HCT116 (cell line): ENCODE data around the gene DPEP3.

ENCODE experiments used
- CEBPB ChIP-seq: IDR thresholded peaks from 2 replicates; pipeline ENCODE4 v1.6.1; 2012; ENCODE audit warnings: low read depth
- CTCF ChIP-seq, 3 experiments: fragments of 200-600 bp in 1 of 3; sonication (generic) in 1 of 3; IDR thresholded peaks in 2 of 3; conservative IDR thresholded peaks in 1 of 3; 2 replicates each; pipeline ENCODE4 v1.5.1; 2012 to 2017; ENCODE audit warnings: low read depth in 2 of 3, low read length in 2 of 3, antibody characterized with exemption in 1 of 3, borderline replicate concordance in 1 of 3, control low read depth in 1 of 3, mild to moderate bottlenecking in 1 of 3, mixed read lengths in 1 of 3, mixed run types in 1 of 3, moderate library complexity in 1 of 3; ENCODE audit not compliant: insufficient read depth in 1 of 3
- EZH2 ChIP-seq: fragments of 200-600 bp; sonication (generic); IDR thresholded peaks from 2 replicates; pipeline ENCODE4 v1.6.1; 2017; ENCODE audit warnings: antibody characterized with exemption, mixed run types
- EZH2phosphoT487 ChIP-seq: fragments of 200-600 bp; IDR thresholded peaks from 2 replicates; pipeline ENCODE4 v1.6.1; 2018; ENCODE audit warnings: antibody characterized with exemption, borderline replicate concordance
- JUND ChIP-seq: IDR thresholded peaks from 2 replicates; pipeline ENCODE4 v1.6.1; 2012
- POLR2A ChIP-seq: IDR thresholded peaks from 2 replicates; pipeline ENCODE4 v1.7.0; 2011; ENCODE audit warnings: borderline replicate concordance; ENCODE audit not compliant: insufficient read depth, insufficient read length; ENCODE audit errors: extremely low read depth
- RAD21 ChIP-seq: IDR thresholded peaks from 2 replicates; pipeline ENCODE4 v1.6.1; 2012; ENCODE audit warnings: low read depth, mild to moderate bottlenecking
- REST ChIP-seq: IDR thresholded peaks from 2 replicates; pipeline ENCODE4 v1.6.1; 2012; ENCODE audit warnings: low read depth
- SP1 ChIP-seq: IDR thresholded peaks from 2 replicates; pipeline ENCODE4 v1.6.1; 2012; ENCODE audit warnings: low read depth
- TCF7L2 ChIP-seq: IDR thresholded peaks from 2 replicates; pipeline ENCODE4 v1.7.0; 2011; ENCODE audit warnings: borderline replicate concordance, inconsistent platforms; ENCODE audit not compliant: insufficient read depth, insufficient read length; ENCODE audit errors: extremely low read depth
- ZNF274 ChIP-seq: fragments of 200-500 bp; sonication (Bioruptor generic); IDR thresholded peaks from 2 replicates; pipeline ENCODE4 v1.6.1; 2014; ENCODE audit warnings: mild to moderate bottlenecking, low read depth, low read length, inconsistent platforms

- no peak for TF ChIP-seq EZH2
- TF ChIP-seq POLR2A: no peak
- TF ChIP-seq TCF7L2: no peak
- TF ChIP-seq SP1: no peak
- TF ChIP-seq CTCF (IDR thresholded peaks at IDR 0.05 in 2 of 3, conservative IDR thresholded peaks at IDR 0.05 in 1 of 3; ENCODE audit: borderline replicate concordance in 1 of 3, insufficient read depth in 1 of 3, low read depth in 2 of 3, low read length in 2 of 3): no peak
- no peak for TF ChIP-seq EZH2phosphoT487
- TF ChIP-seq ZNF274: no peak
- no peak for TF ChIP-seq JUND
- TF ChIP-seq RAD21: no peak
- no peak for TF ChIP-seq REST
- TF ChIP-seq CEBPB: no peak
These were observed 43.3 kb downstream of the DPEP3 start for GRCh38 chr16:67936880-67937605.
